ENCODE data around the gene S100A4. TPM values are rescaled to one million over a fixed set of nuclear protein-coding genes. Genes with fewer than 3 reads are reported as not detected.

S100A4 gene
- total and polyA plus RNA-seq, 2 experiments from 2014 or later = 14.2 to 36.0 TPM

DNA sequence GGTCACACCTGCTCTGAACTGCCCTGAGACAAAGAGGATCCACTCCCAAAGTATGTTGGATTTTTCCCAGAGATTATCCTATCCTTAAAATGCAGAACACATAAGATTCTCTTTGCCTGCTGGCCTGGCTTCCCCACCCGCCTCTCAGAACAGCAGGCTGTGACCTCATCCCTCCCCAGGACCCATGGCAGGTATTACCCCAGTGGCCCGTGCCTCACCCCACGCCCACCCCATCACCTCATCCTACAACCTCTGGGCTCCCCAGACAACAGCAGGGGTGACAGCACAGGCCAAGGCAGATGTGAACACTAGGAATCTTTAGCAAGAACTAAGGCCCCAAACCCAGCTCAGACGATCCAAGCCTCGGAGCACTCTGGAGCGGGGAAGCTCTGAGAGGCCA lies 50.1 kb downstream of the S100A4 start (continued):
- no peak for TF ChIP-seq EZH2 (IDR thresholded peaks at IDR 0.05; ENCODE audit: low read depth, unreplicated experiment)
- no peak for TF ChIP-seq EZH2phosphoT487 (IDR thresholded peaks at IDR 0.05; ENCODE audit: unreplicated experiment)
- no peak for TF ChIP-seq ZNF114 (CRISPR knock-in tag; IDR thresholded peaks at IDR 0.05)
- no peak for TF ChIP-seq NANOG (IDR thresholded peaks at IDR 0.05; ENCODE audit: borderline replicate concordance)

DNA sequence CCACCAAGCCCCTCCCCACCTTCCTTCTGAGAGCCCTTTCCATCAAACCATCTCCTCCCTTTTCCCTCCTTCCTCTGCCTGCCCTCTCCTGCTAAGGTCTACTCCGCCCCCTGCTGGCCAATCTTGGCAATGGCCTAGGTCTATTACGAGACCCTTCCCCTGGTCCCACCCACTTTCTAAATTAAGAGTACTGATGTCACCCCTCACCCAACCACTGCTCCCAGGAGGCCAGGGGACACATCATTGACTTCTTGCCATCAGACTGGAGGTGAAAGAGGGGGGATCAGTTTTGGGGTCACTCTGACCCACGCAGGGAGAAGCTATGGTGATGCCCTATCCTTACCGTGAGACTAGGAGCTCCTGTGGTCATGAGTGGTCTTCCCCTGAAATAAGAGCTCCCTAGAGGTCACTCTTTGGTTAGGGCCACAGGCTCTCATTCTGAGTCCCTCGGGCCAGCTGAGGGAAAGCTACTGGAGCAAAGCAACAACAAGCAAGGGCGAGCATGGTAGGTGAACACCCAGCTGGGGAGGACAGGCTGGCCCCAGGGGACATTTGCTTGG lies 50.5 kb downstream of the S100A4 start:
- Mint-ChIP-seq H3K9me3 (no peaks in the 10 kb centered on the region), H3K36me3 (ENCODE audit: low read depth) (no peaks in the 10 kb centered on the region), H3K4me3 (no peak overlapping the region), H3K27me3 (ENCODE audit: insufficient read depth, low read depth, poor library complexity) (peaks cover 2% of the 10 kb centered on the region), H3K4me1 (peaks cover 35% of the 10 kb centered on the region), H3K27ac (peak overlapping the region; percentile 30; the same call in 1 of the 2 replicates)
- Histone ChIP-seq H2AFZ (peak overlapping the region; percentile 89), H3F3A (replicated peaks; ENCODE audit: low read depth) (no peaks in the 10 kb centered on the region), H3K4me2 (no peak overlapping the region), H3K27ac (ENCODE audit: low read depth) (no peak overlapping the region), H3K27me3 (ENCODE audit: insufficient read depth) (no peaks in the 10 kb centered on the region), H3K9me2 (ENCODE audit: insufficient read depth) (no peaks in the 10 kb centered on the region), H3K4me1 (ENCODE audit: insufficient read depth) (peaks cover 5% of the 10 kb centered on the region), H3K79me2 (replicated peaks; ENCODE audit: insufficient read depth) (no peaks in the 10 kb centered on the region), H3K36me3 (ENCODE audit: insufficient read depth) (no peaks in the 10 kb centered on the region), H4K20me1 (replicated peaks; ENCODE audit: insufficient read depth) (no peaks in the 10 kb centered on the region), H3K4me3 (no peak overlapping the region)
- peak; percentile 99 for DNase-seq (ENCODE audit: low spot score)
- ATAC-seq = peak; percentile 97
- TF ChIP-seq, protein P1, sequence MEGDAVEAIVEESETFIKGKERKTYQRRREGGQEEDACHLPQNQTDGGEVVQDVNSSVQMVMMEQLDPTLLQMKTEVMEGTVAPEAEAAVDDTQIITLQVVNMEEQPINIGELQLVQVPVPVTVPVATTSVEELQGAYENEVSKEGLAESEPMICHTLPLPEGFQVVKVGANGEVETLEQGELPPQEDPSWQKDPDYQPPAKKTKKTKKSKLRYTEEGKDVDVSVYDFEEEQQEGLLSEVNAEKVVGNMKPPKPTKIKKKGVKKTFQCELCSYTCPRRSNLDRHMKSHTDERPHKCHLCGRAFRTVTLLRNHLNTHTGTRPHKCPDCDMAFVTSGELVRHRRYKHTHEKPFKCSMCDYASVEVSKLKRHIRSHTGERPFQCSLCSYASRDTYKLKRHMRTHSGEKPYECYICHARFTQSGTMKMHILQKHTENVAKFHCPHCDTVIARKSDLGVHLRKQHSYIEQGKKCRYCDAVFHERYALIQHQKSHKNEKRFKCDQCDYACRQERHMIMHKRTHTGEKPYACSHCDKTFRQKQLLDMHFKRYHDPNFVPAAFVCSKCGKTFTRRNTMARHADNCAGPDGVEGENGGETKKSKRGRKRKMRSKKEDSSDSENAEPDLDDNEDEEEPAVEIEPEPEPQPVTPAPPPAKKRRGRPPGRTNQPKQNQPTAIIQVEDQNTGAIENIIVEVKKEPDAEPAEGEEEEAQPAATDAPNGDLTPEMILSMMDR (conservative IDR thresholded peaks at IDR 0.05; ENCODE audit: low read depth in 2 of 2) = peak; percentile 87 to 99
- TF ChIP-seq EZH2phosphoT487 (IDR thresholded peaks at IDR 0.05; ENCODE audit: unreplicated experiment) (no peak), CREB1 (CRISPR knock-in tag; IDR thresholded peaks at IDR 0.05; ENCODE audit: low read depth) (peak; percentile 51)

Other genes starting within 250 kb of the S100A4 start
- gene PGLYRP3, start 232.9 kb downstream of the S100A4 start, total RNA-seq (2014; rRNA removed; shearing (Covaris generic)) = not detected in 2 replicates
- gene PGLYRP3, start 232.9 kb downstream of the S100A4 start, polyA plus RNA-seq (2016; fragmentation: Nextera tagmentation; extraction: Ambion mirVana) = not detected in 2 replicates
- gene PGLYRP4, start 197.0 kb downstream of the S100A4 start, total RNA-seq (2014; rRNA removed; shearing (Covaris generic)) = not detected in 2 replicates
- not detected in 2 replicates for gene PGLYRP4, start 197.0 kb downstream of the S100A4 start, polyA plus RNA-seq (2016; fragmentation: Nextera tagmentation; extraction: Ambion mirVana)
- not detected in 2 replicates for gene S100A9, start 188.0 kb downstream of the S100A4 start, total RNA-seq (2014; rRNA removed; shearing (Covaris generic))
- not detected in 2 replicates for gene S100A9, start 188.0 kb downstream of the S100A4 start, polyA plus RNA-seq (2016; fragmentation: Nextera tagmentation; extraction: Ambion mirVana)
- gene S100A12, start 170.2 kb downstream of the S100A4 start, total RNA-seq (2014; rRNA removed; shearing (Covaris generic)) = not detected in 2 replicates
- not detected in 2 replicates for gene S100A12, start 170.2 kb downstream of the S100A4 start, polyA plus RNA-seq (2016; fragmentation: Nextera tagmentation; extraction: Ambion mirVana)
- gene S100A8, start 154.7 kb downstream of the S100A4 start, total RNA-seq (2014; rRNA removed; shearing (Covaris generic)) = not detected in 2 replicates
- not detected in 2 replicates for gene S100A8, start 154.7 kb downstream of the S100A4 start, polyA plus RNA-seq (2016; fragmentation: Nextera tagmentation; extraction: Ambion mirVana)
- gene S100A7A, start 129.3 kb downstream of the S100A4 start, total RNA-seq (2014; rRNA removed; shearing (Covaris generic)) = not detected in 2 replicates
- not detected in 2 replicates for gene S100A7A, start 129.3 kb downstream of the S100A4 start, polyA plus RNA-seq (2016; fragmentation: Nextera tagmentation; extraction: Ambion mirVana)
- not detected in 2 replicates for gene S100A7, start 85.2 kb downstream of the S100A4 start, total RNA-seq (2014; rRNA removed; shearing (Covaris generic))
- not detected in 2 replicates for gene S100A7, start 85.2 kb downstream of the S100A4 start, polyA plus RNA-seq (2016; fragmentation: Nextera tagmentation; extraction: Ambion mirVana)
- gene S100A6, start 9.8 kb downstream of the S100A4 start, total RNA-seq (2014; rRNA removed; shearing (Covaris generic)) = 7.3 and 9.4 TPM in 2 replicates
- 77.5 and 98.0 TPM in 2 replicates for gene S100A6, start 9.8 kb downstream of the S100A4 start, polyA plus RNA-seq (2016; fragmentation: Nextera tagmentation; extraction: Ambion mirVana)
- not detected in 2 replicates for gene S100A5, start 4.9 kb downstream of the S100A4 start, total RNA-seq (2014; rRNA removed; shearing (Covaris generic))
- gene S100A5, start 4.9 kb downstream of the S100A4 start, polyA plus RNA-seq (2016; fragmentation: Nextera tagmentation; extraction: Ambion mirVana) = 0.47 TPM in 1 of 2 replicates, not detected in the other
- not detected in 2 replicates for gene S100A3, start 3.5 kb upstream of the S100A4 start, total RNA-seq (2014; rRNA removed; shearing (Covaris generic))
- not detected in 2 replicates for gene S100A3, start 3.5 kb upstream of the S100A4 start, polyA plus RNA-seq (2016; fragmentation: Nextera tagmentation; extraction: Ambion mirVana)
- 0.66 TPM in 1 of 2 replicates, not detected in the other for gene S100A2, start 20.0 kb upstream of the S100A4 start, total RNA-seq (2014; rRNA removed; shearing (Covaris generic))
- 0.89 and 1.1 TPM in 2 replicates for gene S100A2, start 20.0 kb upstream of the S100A4 start, polyA plus RNA-seq (2016; fragmentation: Nextera tagmentation; extraction: Ambion mirVana)
- 10.6 and 20.4 TPM in 2 replicates for gene S100A16, start 67.3 kb upstream of the S100A4 start, total RNA-seq (2014; rRNA removed; shearing (Covaris generic))
- 10.5 and 13.0 TPM in 2 replicates for gene S100A16, start 67.3 kb upstream of the S100A4 start, polyA plus RNA-seq (2016; fragmentation: Nextera tagmentation; extraction: Ambion mirVana)
- gene S100A14, start 70.5 kb upstream of the S100A4 start, total RNA-seq (2014; rRNA removed; shearing (Covaris generic)) = 0.28 TPM in 1 of 2 replicates, not detected in the other
- gene S100A14, start 70.5 kb upstream of the S100A4 start, polyA plus RNA-seq (2016; fragmentation: Nextera tagmentation; extraction: Ambion mirVana) = 0.53 and 0.64 TPM in 2 replicates
- 32.7 and 35.3 TPM in 2 replicates for gene S100A13, start 81.7 kb upstream of the S100A4 start, total RNA-seq (2014; rRNA removed; shearing (Covaris generic))
- 165 and 182 TPM in 2 replicates for gene S100A13, start 81.7 kb upstream of the S100A4 start, polyA plus RNA-seq (2016; fragmentation: Nextera tagmentation; extraction: Ambion mirVana)
- 0.66 TPM in 1 of 2 replicates, not detected in the other for gene S100A1, start 82.6 kb upstream of the S100A4 start, total RNA-seq (2014; rRNA removed; shearing (Covaris generic))
- 0.13 TPM in 1 of 2 replicates, not detected in the other for gene S100A1, start 82.6 kb upstream of the S100A4 start, polyA plus RNA-seq (2016; fragmentation: Nextera tagmentation; extraction: Ambion mirVana)
- gene CHTOP, start 88.3 kb upstream of the S100A4 start, total RNA-seq (2014; rRNA removed; shearing (Covaris generic)) = 68.9 and 73.4 TPM in 2 replicates
- gene CHTOP, start 88.3 kb upstream of the S100A4 start, polyA plus RNA-seq (2016; fragmentation: Nextera tagmentation; extraction: Ambion mirVana) = 86.6 and 97.8 TPM in 2 replicates
- gene SNAPIN, start 112.9 kb upstream of the S100A4 start, total RNA-seq (2014; rRNA removed; shearing (Covaris generic)) = 25.6 and 28.1 TPM in 2 replicates
- gene SNAPIN, start 112.9 kb upstream of the S100A4 start, polyA plus RNA-seq (2016; fragmentation: Nextera tagmentation; extraction: Ambion mirVana) = 43.7 and 48.5 TPM in 2 replicates
- gene ILF2, start 125.2 kb upstream of the S100A4 start, total RNA-seq (2014; rRNA removed; shearing (Covaris generic)) = 314 and 337 TPM in 2 replicates
- gene ILF2, start 125.2 kb upstream of the S100A4 start, polyA plus RNA-seq (2016; fragmentation: Nextera tagmentation; extraction: Ambion mirVana) = 204 and 214 TPM in 2 replicates
- gene NPR1, start 132.9 kb upstream of the S100A4 start, total RNA-seq (2014; rRNA removed; shearing (Covaris generic)) = 8.5 and 9.0 TPM in 2 replicates
- 3.3 and 3.7 TPM in 2 replicates for gene NPR1, start 132.9 kb upstream of the S100A4 start, polyA plus RNA-seq (2016; fragmentation: Nextera tagmentation; extraction: Ambion mirVana)
- gene INTS3, start 182.2 kb upstream of the S100A4 start, total RNA-seq (2014; rRNA removed; shearing (Covaris generic)) = 51.3 and 51.5 TPM in 2 replicates
- gene INTS3, start 182.2 kb upstream of the S100A4 start, polyA plus RNA-seq (2016; fragmentation: Nextera tagmentation; extraction: Ambion mirVana) = 21.5 and 22.7 TPM in 2 replicates
- 18.8 and 24.2 TPM in 2 replicates for gene SLC27A3, start 229.6 kb upstream of the S100A4 start, total RNA-seq (2014; rRNA removed; shearing (Covaris generic))
- 26.3 and 27.1 TPM in 2 replicates for gene SLC27A3, start 229.6 kb upstream of the S100A4 start, polyA plus RNA-seq (2016; fragmentation: Nextera tagmentation; extraction: Ambion mirVana)

Measured in GM23338 (cell line).